Muscle layer of colon (tissue), 2 donors: ENCODE results near the gene TIMM44.
A peak's percentile ranks its signal among the peaks of the same experiment; 100 is the strongest.

Experiments
- H3K27ac ChIP-seq: one replicate; pipeline ENCODE4 v1.7.0; 2013; ENCODE audit warnings: low read depth, mild to moderate bottlenecking, low read length, moderate library complexity
- H3K27me3 ChIP-seq, 2 donors: one replicate each; pipeline ENCODE4 v1.7.0; 2013; ENCODE audit warnings: low read length in 2 of 2, mild to moderate bottlenecking in 2 of 2; ENCODE audit not compliant: insufficient read depth in 2 of 2, control insufficient read depth in 1 of 2
- H3K36me3 ChIP-seq: one replicate; pipeline ENCODE4 v1.7.0; 2013; ENCODE audit warnings: mild to moderate bottlenecking, low read length; ENCODE audit not compliant: insufficient read depth
- H3K4me1 ChIP-seq: one replicate; pipeline ENCODE4 v1.7.0; 2013; ENCODE audit warnings: mild to moderate bottlenecking, low read length; ENCODE audit not compliant: insufficient read depth
- H3K4me3 ChIP-seq, 2 donors: one replicate each; pipeline ENCODE4 v1.7.0; 2013; ENCODE audit warnings: low read length in 2 of 2, low read depth in 1 of 2, mild to moderate bottlenecking in 1 of 2, moderate library complexity in 1 of 2
- H3K9ac ChIP-seq: one replicate; pipeline ENCODE4 v1.7.0; 2013; ENCODE audit warnings: low read length
- H3K9me3 ChIP-seq: one replicate; pipeline ENCODE4 v1.7.0; 2013; ENCODE audit warnings: mild to moderate bottlenecking, low read length
- donor health status: abdominal sarcoma.
- donor health status: Adenocarcinoma of cecum.

The TIMM44 gene

GRCh38 chr19:7907544-7907943, 35.9 kb downstream of the TIMM44 start:
- H3K4me3 ChIP-seq = no peak overlapping the region
- H3K4me1 ChIP-seq = peaks cover 28% of the 10 kb centered on the region
- no peak overlapping the region for H3K9ac ChIP-seq
- H3K27ac ChIP-seq = no peak overlapping the region
- H3K9me3 ChIP-seq = no peaks in the 10 kb centered on the region
- H3K27me3 ChIP-seq = no peaks in the 10 kb centered on the region
- H3K36me3 ChIP-seq = peaks cover 26% of the 10 kb centered on the region

GRCh38 chr19:7907122-7907521, 36.3 kb downstream of the TIMM44 start:
- no peak overlapping the region for H3K4me3 ChIP-seq
- H3K9me3 ChIP-seq = no peaks in the 10 kb centered on the region
- H3K4me1 ChIP-seq = peaks cover 30% of the 10 kb centered on the region
- H3K9ac ChIP-seq = no peak overlapping the region
- H3K36me3 ChIP-seq = peaks cover 25% of the 10 kb centered on the region
- no peaks in the 10 kb centered on the region for H3K27me3 ChIP-seq
- H3K27ac ChIP-seq = no peak overlapping the region

- H3K27ac ChIP-seq = no peak overlapping the region
- no peaks in the 10 kb centered on the region for H3K27me3 ChIP-seq
- no peak overlapping the region for H3K4me3 ChIP-seq
- H3K9me3 ChIP-seq = no peaks in the 10 kb centered on the region
- peaks cover 12% of the 10 kb centered on the region for H3K36me3 ChIP-seq
- H3K9ac ChIP-seq = no peak overlapping the region
- peaks cover 30% of the 10 kb centered on the region for H3K4me1 ChIP-seq
Observed at GRCh38 chr19:7905859-7906258, 37.6 kb downstream of the TIMM44 start.

- Histone ChIP-seq H3K9me3 (no peaks in the 10 kb centered on the region), H3K4me3 (peak overlapping the region; percentile 45 to 94), H3K27me3 (no peaks in the 10 kb centered on the region), H3K36me3 (peaks cover 6% of the 10 kb centered on the region), H3K9ac (peak overlapping the region; percentile 61), H3K27ac (no peak overlapping the region), H3K4me1 (peaks cover 30% of the 10 kb centered on the region)
Observed at GRCh38 chr19:7905268-7905667, 38.2 kb downstream of the TIMM44 start.

- peaks cover 30% of the 10 kb centered on the region for H3K4me1 ChIP-seq
Observed at GRCh38 chr19:7904074-7905020, 39.1 kb downstream of the TIMM44 start.

GRCh38 chr19:7903244-7904073, 40.0 kb downstream of the TIMM44 start, which contains the start of gene MAP2K7:
MAP2K7 (plus strand) TSS chr19:7903877; CDS start chr19:7903945, 68 bp downstream.
- Histone ChIP-seq H3K27me3 (no peaks in the 10 kb centered on the region), H3K27ac (peak within 1 kb of the TSS; percentile 72), H3K36me3 (no peaks in the 10 kb centered on the region), H3K4me3 (peak within 1 kb of the TSS; percentile 45 to 94), H3K4me1 (peaks cover 30% of the 10 kb centered on the region), H3K9ac (peak within 1 kb of the TSS; percentile 61), H3K9me3 (no peaks in the 10 kb centered on the region)

More at GRCh38 chr19:7904074-7905020, 39.1 kb downstream of the TIMM44 start:
- peak overlapping the region; percentile 72 for H3K27ac ChIP-seq
- no peaks in the 10 kb centered on the region for H3K36me3 ChIP-seq
- H3K27me3 ChIP-seq = no peaks in the 10 kb centered on the region
- peak overlapping the region; percentile 45 to 94 for H3K4me3 ChIP-seq
- peak overlapping the region; percentile 61 for H3K9ac ChIP-seq
- no peaks in the 10 kb centered on the region for H3K9me3 ChIP-seq

GRCh38 chr19:7902796-7903243, 40.6 kb downstream of the TIMM44 start:
- H3K9ac ChIP-seq = peak overlapping the region; percentile 41
- peaks cover 30% of the 10 kb centered on the region for H3K4me1 ChIP-seq
- H3K27ac ChIP-seq = peak overlapping the region; percentile 4
- no peaks in the 10 kb centered on the region for H3K9me3 ChIP-seq
- peak overlapping the region; percentile 12 to 56 for H3K4me3 ChIP-seq
- no peaks in the 10 kb centered on the region for H3K36me3 ChIP-seq
- H3K27me3 ChIP-seq = no peaks in the 10 kb centered on the region

- H3K27ac ChIP-seq = no peak overlapping the region
- H3K27me3 ChIP-seq = no peaks in the 10 kb centered on the region
- H3K4me3 ChIP-seq = no peak overlapping the region
- no peaks in the 10 kb centered on the region for H3K9me3 ChIP-seq
- H3K9ac ChIP-seq = no peak overlapping the region
- peaks cover 30% of the 10 kb centered on the region for H3K4me1 ChIP-seq
- H3K36me3 ChIP-seq = no peaks in the 10 kb centered on the region
Observed at GRCh38 chr19:7901337-7901736, 42.1 kb downstream of the TIMM44 start.

- peaks cover 27% of the 10 kb centered on the region for H3K4me1 ChIP-seq
- no peaks in the 10 kb centered on the region for H3K27me3 ChIP-seq
- H3K27ac ChIP-seq = no peak overlapping the region
- no peaks in the 10 kb centered on the region for H3K36me3 ChIP-seq
- H3K9ac ChIP-seq = no peak overlapping the region
- H3K4me3 ChIP-seq = no peak overlapping the region
- H3K9me3 ChIP-seq = no peaks in the 10 kb centered on the region
Observed at GRCh38 chr19:7900931-7901330, 42.5 kb downstream of the TIMM44 start.

- Histone ChIP-seq H3K27me3 (no peaks in the 10 kb centered on the region), H3K4me3 (no peak overlapping the region), H3K9ac (no peak overlapping the region), H3K36me3 (no peaks in the 10 kb centered on the region), H3K27ac (no peak overlapping the region), H3K4me1 (peaks cover 22% of the 10 kb centered on the region), H3K9me3 (no peaks in the 10 kb centered on the region)
Observed at GRCh38 chr19:7900401-7900870, 43.0 kb downstream of the TIMM44 start.

GRCh38 chr19:7899751-7900378, 43.6 kb downstream of the TIMM44 start:
- no peak overlapping the region for H3K4me3 ChIP-seq
- H3K9ac ChIP-seq = no peak overlapping the region
- H3K27ac ChIP-seq = no peak overlapping the region
- peaks cover 17% of the 10 kb centered on the region for H3K4me1 ChIP-seq
- H3K9me3 ChIP-seq = no peaks in the 10 kb centered on the region
- no peaks in the 10 kb centered on the region for H3K36me3 ChIP-seq
- H3K27me3 ChIP-seq = peaks cover 0 to 5% of the 10 kb centered on the region in 2 donors
